Mesothelial cell of epicardium (in vitro differentiated cells): ENCODE results near the gene SPATS1. TPM values are rescaled to one million over a fixed set of nuclear protein-coding genes. Genes with fewer than 3 reads are reported as not detected.
A peak's percentile ranks its signal among the peaks of the same experiment; 100 is the strongest.

Experiments used
- DNase-seq, 2 experiments: peaks; one replicate each; pipeline ENCODE4 v3.0.0; 2021; ENCODE audit warnings: low spot score in 2 of 2; ENCODE audit not compliant: unreplicated experiment in 2 of 2
- H3K27ac Mint-ChIP-seq: 2 replicates; pipeline ENCODE4 v1.8.0; 2021; ENCODE audit warnings: mixed read lengths
- H3K27me3 Mint-ChIP-seq: 2 replicates; pipeline ENCODE4 v1.8.0; 2021; ENCODE audit warnings: low read depth, mixed read lengths
- H3K36me3 Mint-ChIP-seq: 2 replicates; pipeline ENCODE4 v1.8.0; 2021; ENCODE audit warnings: mixed read lengths
- H3K4me1 Mint-ChIP-seq: 2 replicates; pipeline ENCODE4 v1.8.0; 2021; ENCODE audit warnings: mixed read lengths
- H3K4me3 Mint-ChIP-seq: 2 replicates; pipeline ENCODE4 v1.8.0; 2021; ENCODE audit warnings: mild to moderate bottlenecking, moderate library complexity, mixed read lengths
- H3K9me3 Mint-ChIP-seq: 2 replicates; pipeline ENCODE4 v1.8.0; 2021; ENCODE audit warnings: mixed read lengths
- total RNA-seq: library from RNA; stranded (reverse); gene quantifications from 3 replicates; pipeline ENCODE4 v1.2.1, GENCODE V29; 2021
- TF ChIP-seq, protein P1 (sequence below): fragments of 200-600 bp; sonication (generic); IDR thresholded peaks from one replicate; pipeline ENCODE4 v1.5.0; 2021; ENCODE audit warnings: antibody characterized with exemption; ENCODE audit not compliant: unreplicated experiment

The SPATS1 gene
- total RNA-seq, 1 donor from 2014 or later = not detected

DNA sequence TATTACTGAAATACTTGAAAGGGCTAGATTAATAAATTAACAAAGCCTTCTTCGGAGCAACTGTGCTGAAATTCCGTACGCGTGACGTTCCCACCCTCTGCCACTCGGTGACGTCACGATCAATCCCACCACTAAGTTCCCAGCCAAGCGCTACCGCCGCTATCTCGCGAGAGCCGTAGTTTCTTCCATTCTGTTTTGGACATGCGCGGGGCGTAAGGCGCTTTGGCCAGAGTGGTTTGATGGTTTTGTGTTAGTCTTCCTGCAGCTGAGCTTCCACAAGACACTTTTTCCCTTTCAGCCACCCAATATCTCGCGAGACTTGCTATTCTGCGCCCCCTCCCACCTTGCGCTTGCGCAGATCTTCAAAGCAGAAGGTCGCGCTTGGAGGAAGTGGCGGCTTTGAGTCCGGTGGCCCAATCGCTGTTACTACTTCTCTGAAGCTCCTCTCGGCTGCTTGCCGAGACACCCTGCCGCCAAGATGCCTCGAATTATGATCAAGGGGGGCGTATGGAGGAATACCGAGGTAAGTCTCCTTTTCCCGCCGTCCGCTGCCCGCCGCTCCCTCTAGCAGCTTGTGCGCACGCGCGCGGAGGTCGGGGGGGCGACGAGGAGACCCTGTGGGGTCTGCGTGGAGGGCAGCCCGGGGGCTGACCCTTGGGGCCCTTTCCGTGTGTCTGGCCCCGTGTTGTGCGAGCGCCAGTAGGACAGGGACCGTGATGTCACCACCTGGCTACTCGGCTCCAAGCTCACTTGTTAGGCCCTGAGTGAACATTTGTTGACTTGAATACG is 45.1 kb downstream of the SPATS1 start, which contains the start of gene CDC5L:
TSS of gene CDC5L (plus strand) at position 361 of the 789 bp plus-strand sequence. CDS start at position 479, 118 bp downstream.
- H3K36me3 Mint-ChIP-seq = peaks cover 6% of the 10 kb centered on the region
- H3K9me3 Mint-ChIP-seq = no peaks in the 10 kb centered on the region
- peak within 1 kb of the TSS; percentile 99 for H3K27ac Mint-ChIP-seq
- H3K27me3 Mint-ChIP-seq = no peaks in the 10 kb centered on the region
- H3K4me1 Mint-ChIP-seq = peaks cover 32% of the 10 kb centered on the region
- peak within 1 kb of the TSS; percentile 97 for H3K4me3 Mint-ChIP-seq
- TF ChIP-seq, protein P1, sequence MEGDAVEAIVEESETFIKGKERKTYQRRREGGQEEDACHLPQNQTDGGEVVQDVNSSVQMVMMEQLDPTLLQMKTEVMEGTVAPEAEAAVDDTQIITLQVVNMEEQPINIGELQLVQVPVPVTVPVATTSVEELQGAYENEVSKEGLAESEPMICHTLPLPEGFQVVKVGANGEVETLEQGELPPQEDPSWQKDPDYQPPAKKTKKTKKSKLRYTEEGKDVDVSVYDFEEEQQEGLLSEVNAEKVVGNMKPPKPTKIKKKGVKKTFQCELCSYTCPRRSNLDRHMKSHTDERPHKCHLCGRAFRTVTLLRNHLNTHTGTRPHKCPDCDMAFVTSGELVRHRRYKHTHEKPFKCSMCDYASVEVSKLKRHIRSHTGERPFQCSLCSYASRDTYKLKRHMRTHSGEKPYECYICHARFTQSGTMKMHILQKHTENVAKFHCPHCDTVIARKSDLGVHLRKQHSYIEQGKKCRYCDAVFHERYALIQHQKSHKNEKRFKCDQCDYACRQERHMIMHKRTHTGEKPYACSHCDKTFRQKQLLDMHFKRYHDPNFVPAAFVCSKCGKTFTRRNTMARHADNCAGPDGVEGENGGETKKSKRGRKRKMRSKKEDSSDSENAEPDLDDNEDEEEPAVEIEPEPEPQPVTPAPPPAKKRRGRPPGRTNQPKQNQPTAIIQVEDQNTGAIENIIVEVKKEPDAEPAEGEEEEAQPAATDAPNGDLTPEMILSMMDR = no peak
- peak; percentile 94 to 95 for DNase-seq

DNA sequence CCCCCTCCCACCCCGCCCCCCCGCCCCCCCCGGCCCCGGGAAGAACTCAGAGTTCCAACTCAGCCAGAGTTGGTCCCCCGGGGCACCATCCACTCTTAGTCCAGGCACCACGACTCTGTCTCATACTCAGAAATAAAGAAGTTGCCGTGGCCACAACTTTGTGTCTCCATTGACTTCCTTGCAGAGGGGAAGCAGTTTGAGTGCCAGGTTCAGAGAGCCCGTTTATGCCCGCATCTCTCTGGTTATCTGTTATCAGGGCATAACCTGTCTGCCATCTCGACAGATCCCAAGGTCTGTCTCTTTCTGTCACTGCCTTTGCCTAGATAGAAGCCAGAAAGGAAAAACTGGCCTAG is 45.7 kb downstream of the SPATS1 start:
- TF ChIP-seq, protein P1 = no peak
- Mint-ChIP-seq H3K36me3 (peaks cover 7% of the 10 kb centered on the region), H3K4me1 (peaks cover 32% of the 10 kb centered on the region), H3K27ac (peak overlapping the region; percentile 82), H3K9me3 (no peaks in the 10 kb centered on the region), H3K27me3 (no peaks in the 10 kb centered on the region), H3K4me3 (peak overlapping the region; percentile 97)
- DNase-seq = no peak

DNA sequence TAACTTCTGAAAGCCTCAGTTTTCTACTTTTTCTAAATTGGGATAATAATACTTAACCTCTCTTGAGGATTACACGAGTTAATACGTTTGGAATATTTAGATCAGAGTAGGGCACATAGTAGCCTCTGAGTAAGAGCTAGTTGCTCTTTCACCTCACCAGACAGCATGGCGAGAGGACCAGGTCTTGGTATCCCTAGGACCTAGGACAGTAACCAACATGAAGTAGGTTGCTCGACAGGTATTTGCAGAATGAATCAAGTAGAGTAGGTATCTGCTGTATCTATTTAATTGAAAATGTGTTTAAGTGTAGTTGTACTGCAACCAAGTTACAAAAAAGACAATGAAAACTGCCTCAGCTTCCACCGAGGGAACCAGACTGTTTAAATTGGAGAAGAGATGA is 46.4 kb downstream of the SPATS1 start:
- H3K4me1 Mint-ChIP-seq = peaks cover 32% of the 10 kb centered on the region
- TF ChIP-seq, protein P1 = no peak
- DNase-seq = no peak
- H3K27me3 Mint-ChIP-seq = no peaks in the 10 kb centered on the region
- no peaks in the 10 kb centered on the region for H3K9me3 Mint-ChIP-seq
- peak overlapping the region; percentile 82 for H3K27ac Mint-ChIP-seq
- peak overlapping the region; percentile 97 for H3K4me3 Mint-ChIP-seq
- H3K36me3 Mint-ChIP-seq = peaks cover 14% of the 10 kb centered on the region

DNA sequence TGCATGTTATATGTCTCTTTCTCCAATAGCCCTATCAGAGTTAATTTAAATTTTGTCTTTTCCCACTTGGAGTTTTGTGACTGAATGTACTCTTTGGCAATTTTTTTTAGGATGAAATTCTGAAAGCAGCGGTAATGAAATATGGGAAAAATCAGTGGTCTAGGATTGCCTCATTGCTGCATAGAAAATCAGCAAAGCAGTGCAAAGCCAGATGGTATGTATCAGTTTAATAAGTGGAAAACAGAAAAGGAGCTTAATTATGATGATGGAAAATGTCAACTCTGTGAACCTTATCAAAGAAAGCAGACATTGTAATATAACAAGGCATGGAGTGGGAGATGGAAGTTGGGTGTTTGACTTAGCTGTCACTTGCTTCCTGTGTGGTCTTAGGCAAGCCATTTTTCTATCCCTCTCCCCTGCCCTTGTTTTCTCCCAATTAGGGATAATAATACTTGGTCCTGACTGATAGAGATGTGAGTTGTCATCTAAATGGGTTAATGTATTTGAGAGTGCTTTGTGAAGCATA is 47.8 kb downstream of the SPATS1 start:
- Mint-ChIP-seq H3K27me3 (no peaks in the 10 kb centered on the region), H3K27ac (no peak overlapping the region), H3K4me1 (peaks cover 32% of the 10 kb centered on the region), H3K9me3 (no peaks in the 10 kb centered on the region), H3K36me3 (peaks cover 23% of the 10 kb centered on the region), H3K4me3 (no peak overlapping the region)
- TF ChIP-seq, protein P1 = no peak
- DNase-seq = no peak

Other genes with a start within 250 kb of the SPATS1 start
- 46.9 to 50.9 TPM (median 49.5 TPM) in 3 replicates for gene MRPL14, start 215.2 kb upstream of the SPATS1 start, total RNA-seq
- 44.7 to 54.9 TPM (median 49.3 TPM) in 3 replicates for gene TMEM63B, start 215.1 kb upstream of the SPATS1 start, total RNA-seq
- gene CAPN11, start 183.8 kb upstream of the SPATS1 start, total RNA-seq = not detected in 3 replicates
- not detected in 3 replicates for gene MYMX, start 125.7 kb upstream of the SPATS1 start, total RNA-seq
- gene SLC29A1, start 119.1 kb upstream of the SPATS1 start, total RNA-seq = 13.2 to 13.9 TPM (median 13.9 TPM) in 3 replicates
- 992 to 1,038 TPM (median 1,015 TPM) in 3 replicates for gene HSP90AB1, start 95.5 kb upstream of the SPATS1 start, total RNA-seq
- 33.4 to 38.2 TPM (median 37.1 TPM) in 3 replicates for gene SLC35B2, start 85.1 kb upstream of the SPATS1 start, total RNA-seq
- gene NFKBIE, start 77.1 kb upstream of the SPATS1 start, total RNA-seq = 8.9 to 9.7 TPM (median 9.2 TPM) in 3 replicates
- 0.45 to 0.80 TPM (median 0.56 TPM) in 3 replicates for gene TMEM151B, start 72.2 kb upstream of the SPATS1 start, total RNA-seq
- 31.6 to 33.5 TPM (median 33.4 TPM) in 3 replicates for gene AARS2, start 29.3 kb upstream of the SPATS1 start, total RNA-seq
- gene CDC5L, start 45.1 kb downstream of the SPATS1 start, total RNA-seq = 25.6 to 26.0 TPM (median 25.7 TPM) in 3 replicates